ENCODE measurements around the gene DPP3.

The DPP3 gene

DNA sequence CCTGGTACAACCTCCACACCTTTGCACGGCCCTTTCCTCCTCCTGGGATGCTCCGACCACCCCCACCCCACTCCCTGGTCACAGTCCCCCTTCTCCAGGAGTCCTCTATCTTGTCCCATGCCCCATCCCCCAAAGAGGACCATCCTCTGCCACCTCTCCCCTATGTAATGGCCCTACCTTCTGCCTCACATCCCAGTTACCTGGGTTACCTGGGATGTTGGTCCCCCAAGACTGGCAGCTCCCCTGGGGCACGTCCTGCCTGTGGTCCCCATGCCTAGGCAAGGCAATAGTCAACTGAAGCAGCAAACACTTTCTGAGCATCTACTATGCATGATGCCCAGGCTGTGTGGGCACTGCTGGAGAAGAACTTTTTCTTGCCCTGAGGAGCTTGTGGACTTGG, 75.2 kb downstream of the DPP3 start:
- DNase-seq (ENCODE audit: low read depth in 4 of 4, low spot score in 1 of 4) = no peak

DNA sequence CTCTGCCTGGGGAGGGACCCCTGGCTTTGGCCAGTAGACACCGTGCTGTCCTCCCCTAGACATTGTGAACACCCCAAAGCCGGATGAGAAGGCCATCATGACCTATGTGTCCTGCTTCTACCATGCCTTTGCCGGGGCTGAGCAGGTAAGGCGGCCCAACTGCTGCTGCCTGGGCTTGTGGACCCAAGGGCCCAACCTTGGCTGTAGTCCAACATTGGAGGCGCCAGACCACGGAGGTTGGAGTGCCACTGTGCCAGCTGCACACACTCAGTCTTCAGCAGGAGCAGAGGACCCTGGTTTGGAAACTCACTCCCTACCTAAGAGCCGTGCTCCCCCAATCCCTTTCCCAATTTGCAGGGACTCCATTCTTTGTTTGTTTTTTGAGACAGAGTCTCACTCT, 75.9 kb downstream of the DPP3 start:
- DNase-seq (ENCODE audit: low read depth in 4 of 4, low spot score in 1 of 4) = no peak

- DNase-seq (ENCODE audit: low read depth in 4 of 4, low spot score in 1 of 4) = no peak
Measured at GRCh38 chr11:66557733-66558326, 77.6 kb downstream of the DPP3 start.
